ENCODE measurements around the gene PIK3R6.

Gene PIK3R6

GRCh38 chr17:8912084-8912981 lies 44.9 kb upstream of the PIK3R6 start:
- TF ChIP-seq, protein P1, sequence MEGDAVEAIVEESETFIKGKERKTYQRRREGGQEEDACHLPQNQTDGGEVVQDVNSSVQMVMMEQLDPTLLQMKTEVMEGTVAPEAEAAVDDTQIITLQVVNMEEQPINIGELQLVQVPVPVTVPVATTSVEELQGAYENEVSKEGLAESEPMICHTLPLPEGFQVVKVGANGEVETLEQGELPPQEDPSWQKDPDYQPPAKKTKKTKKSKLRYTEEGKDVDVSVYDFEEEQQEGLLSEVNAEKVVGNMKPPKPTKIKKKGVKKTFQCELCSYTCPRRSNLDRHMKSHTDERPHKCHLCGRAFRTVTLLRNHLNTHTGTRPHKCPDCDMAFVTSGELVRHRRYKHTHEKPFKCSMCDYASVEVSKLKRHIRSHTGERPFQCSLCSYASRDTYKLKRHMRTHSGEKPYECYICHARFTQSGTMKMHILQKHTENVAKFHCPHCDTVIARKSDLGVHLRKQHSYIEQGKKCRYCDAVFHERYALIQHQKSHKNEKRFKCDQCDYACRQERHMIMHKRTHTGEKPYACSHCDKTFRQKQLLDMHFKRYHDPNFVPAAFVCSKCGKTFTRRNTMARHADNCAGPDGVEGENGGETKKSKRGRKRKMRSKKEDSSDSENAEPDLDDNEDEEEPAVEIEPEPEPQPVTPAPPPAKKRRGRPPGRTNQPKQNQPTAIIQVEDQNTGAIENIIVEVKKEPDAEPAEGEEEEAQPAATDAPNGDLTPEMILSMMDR (IDR thresholded peaks at IDR 0.05; ENCODE audit: low read depth, low read length): no peak
- TF ChIP-seq, protein P2, sequence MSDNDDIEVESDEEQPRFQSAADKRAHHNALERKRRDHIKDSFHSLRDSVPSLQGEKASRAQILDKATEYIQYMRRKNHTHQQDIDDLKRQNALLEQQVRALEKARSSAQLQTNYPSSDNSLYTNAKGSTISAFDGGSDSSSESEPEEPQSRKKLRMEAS (IDR thresholded peaks at IDR 0.05; ENCODE audit: low read depth, low read length): no peak
- TF ChIP-seq POLR2A (IDR thresholded peaks at IDR 0.05; ENCODE audit: extremely low read depth, insufficient read length): no peak
- no peak for TF ChIP-seq MYC (IDR thresholded peaks at IDR 0.05; ENCODE audit: low read depth, low read length)
- no peak overlapping the region for H3K4me3 ChIP-seq (ENCODE audit: low read depth, low read length)
- DNase-seq (ENCODE audit: low read depth): no peak

- TF ChIP-seq, protein P2 (IDR thresholded peaks at IDR 0.05; ENCODE audit: low read depth, low read length): no peak
- no peak overlapping the region for H3K4me3 ChIP-seq (ENCODE audit: low read depth, low read length)
- DNase-seq (ENCODE audit: low read depth): no peak
These were observed 43.6 kb upstream of the PIK3R6 start for GRCh38 chr17:8910969-8911604.

GRCh38 chr17:8909586-8910270 lies 42.3 kb upstream of the PIK3R6 start:
- no peak for TF ChIP-seq MYC (IDR thresholded peaks at IDR 0.05; ENCODE audit: low read depth, low read length)
- TF ChIP-seq, protein P2 (IDR thresholded peaks at IDR 0.05; ENCODE audit: low read depth, low read length): no peak
- no peak for TF ChIP-seq POLR2A (IDR thresholded peaks at IDR 0.05; ENCODE audit: extremely low read depth, insufficient read length)
- TF ChIP-seq, protein P1 (IDR thresholded peaks at IDR 0.05; ENCODE audit: low read depth, low read length): no peak
- H3K4me3 ChIP-seq (ENCODE audit: low read depth, low read length): no peak overlapping the region
- no peak for DNase-seq (ENCODE audit: low read depth)

DNA sequence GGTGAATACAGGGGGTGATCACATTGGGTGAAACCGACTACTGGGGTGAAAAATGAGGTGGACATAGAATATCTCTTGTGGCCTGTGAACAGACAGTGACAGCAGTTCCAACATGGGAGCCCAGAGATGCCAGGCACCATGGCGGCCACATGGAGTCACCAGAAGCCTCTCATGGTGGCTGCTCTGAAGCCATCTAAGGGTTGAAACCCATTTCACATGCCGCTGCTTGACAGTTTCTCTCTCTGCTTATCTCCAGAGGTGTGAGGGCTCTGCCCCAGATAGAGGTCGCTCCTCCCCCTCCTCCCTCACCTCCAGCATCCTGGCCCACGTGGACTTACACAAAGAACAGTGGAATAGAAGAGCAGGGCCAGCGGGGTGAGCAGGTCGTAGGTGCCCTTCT lies 37.9 kb upstream of the PIK3R6 start:
- TF ChIP-seq, protein P1 (IDR thresholded peaks at IDR 0.05; ENCODE audit: low read depth, low read length): no peak
- TF ChIP-seq MYC (IDR thresholded peaks at IDR 0.05; ENCODE audit: low read depth, low read length): no peak
- no peak for TF ChIP-seq POLR2A (IDR thresholded peaks at IDR 0.05; ENCODE audit: extremely low read depth, insufficient read length)
- TF ChIP-seq, protein P2 (IDR thresholded peaks at IDR 0.05; ENCODE audit: low read depth, low read length): no peak
- no peak for DNase-seq (ENCODE audit: low read depth)
- no peak overlapping the region for H3K4me3 ChIP-seq (ENCODE audit: low read depth, low read length)

DNA sequence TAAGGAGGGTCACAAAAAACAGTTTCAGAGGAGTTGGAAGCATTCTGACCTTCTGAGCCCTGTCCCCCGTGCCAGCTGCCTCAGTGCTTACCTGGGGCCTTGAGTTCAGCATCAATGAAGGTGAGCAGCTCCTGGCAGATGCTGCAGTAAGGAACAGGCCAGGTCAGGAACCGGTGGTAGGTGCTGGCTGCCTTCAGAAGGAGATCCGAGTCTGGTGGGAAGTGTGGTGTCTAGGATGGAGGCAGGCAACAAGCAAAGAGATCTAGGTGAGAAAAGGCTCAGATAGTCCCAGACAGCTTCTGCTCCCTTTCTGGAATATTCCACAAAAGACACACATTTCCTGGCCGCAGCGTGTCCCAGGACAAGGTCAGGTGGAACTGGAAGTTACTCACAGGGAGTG lies 37.2 kb upstream of the PIK3R6 start:
- H3K4me3 ChIP-seq (ENCODE audit: low read depth, low read length): no peak overlapping the region
- DNase-seq (ENCODE audit: low read depth): no peak
- TF ChIP-seq MYC (IDR thresholded peaks at IDR 0.05; ENCODE audit: low read depth, low read length): no peak
- TF ChIP-seq, protein P2 (IDR thresholded peaks at IDR 0.05; ENCODE audit: low read depth, low read length): no peak
- TF ChIP-seq POLR2A (IDR thresholded peaks at IDR 0.05; ENCODE audit: extremely low read depth, insufficient read length): no peak
- TF ChIP-seq, protein P1 (IDR thresholded peaks at IDR 0.05; ENCODE audit: low read depth, low read length): no peak

Data from NB4 (cell line).